GM20431 (cell line): ENCODE results near the gene CRYGS.
"Not testable (repeated sequence)": the region's sequence is repeated elsewhere in the genome, so short reads cannot be mapped to it uniquely, and the experiment has no call there.

Experiments used
- in situ Hi-C: fragments of 300-500 bp; cut with MseI, MboI; formaldehyde crosslinking; loops from one replicate; pipeline ENCODE4 v1.15.0; 2020; ENCODE audit warnings: low sequenced_read_pairs; ENCODE audit not compliant: unreplicated experiment

CRYGS gene

DNA sequence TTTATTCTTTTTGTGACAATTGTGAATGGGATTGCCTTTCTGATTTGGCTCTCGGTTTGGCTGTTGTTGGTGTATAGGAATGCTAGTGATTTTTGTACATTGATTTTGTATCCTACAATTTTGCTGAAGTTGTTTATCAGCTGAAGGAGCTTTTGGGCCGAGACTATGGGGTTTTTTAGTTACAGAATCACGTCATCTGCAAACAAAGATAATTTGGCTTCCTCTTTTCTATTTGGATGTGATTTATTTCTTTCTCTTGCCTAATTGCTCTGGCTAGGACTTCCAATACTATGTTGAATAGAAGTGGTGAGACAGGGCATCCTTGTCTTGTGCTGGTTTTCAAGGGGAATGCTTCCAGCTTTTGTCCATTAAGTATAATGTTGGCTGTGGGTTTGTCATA is 44.2 kb downstream of the CRYGS start:
- in situ Hi-C loops: not testable (repeated sequence)

DNA sequence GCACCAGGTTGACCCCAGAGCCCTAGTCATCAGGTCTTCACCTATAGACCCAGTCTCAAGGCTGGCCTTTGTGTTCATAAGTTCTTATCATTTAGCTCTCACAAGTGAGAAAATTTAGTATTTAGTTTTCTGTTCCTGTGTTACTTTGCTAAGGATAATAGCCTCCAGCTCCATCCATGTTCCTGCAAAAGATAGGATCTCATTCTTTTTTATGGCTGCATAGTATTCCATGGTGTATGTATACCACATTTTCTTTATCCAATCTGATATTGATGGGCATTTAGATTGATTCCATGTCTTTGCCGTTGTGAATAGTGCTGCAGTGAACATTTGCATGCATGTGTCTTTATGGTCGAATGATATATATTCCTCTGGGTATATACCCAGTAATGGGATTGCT is 46.2 kb downstream of the CRYGS start:
- in situ Hi-C loops: not testable (repeated sequence)

DNA sequence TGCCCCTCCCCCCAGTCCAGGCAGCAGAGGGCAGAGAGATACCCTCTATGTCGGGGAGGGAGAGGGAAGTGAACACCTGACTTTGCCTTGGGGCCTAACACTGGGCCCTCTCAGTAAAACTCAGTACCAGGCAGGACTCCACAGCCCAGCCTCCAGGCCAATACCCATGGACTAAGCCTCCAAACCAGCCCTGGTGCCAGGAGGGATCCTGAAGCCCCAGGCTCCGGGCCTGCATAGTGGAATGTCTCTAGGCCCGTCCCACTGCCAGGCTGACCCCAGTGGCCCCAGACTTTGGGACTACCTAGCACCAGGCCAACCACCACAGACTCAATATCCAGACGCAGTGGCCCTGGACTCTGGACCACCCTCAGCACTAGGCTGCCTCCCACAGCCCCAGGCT is 46.6 kb downstream of the CRYGS start:
- in situ Hi-C loops: no loop called here

DNA sequence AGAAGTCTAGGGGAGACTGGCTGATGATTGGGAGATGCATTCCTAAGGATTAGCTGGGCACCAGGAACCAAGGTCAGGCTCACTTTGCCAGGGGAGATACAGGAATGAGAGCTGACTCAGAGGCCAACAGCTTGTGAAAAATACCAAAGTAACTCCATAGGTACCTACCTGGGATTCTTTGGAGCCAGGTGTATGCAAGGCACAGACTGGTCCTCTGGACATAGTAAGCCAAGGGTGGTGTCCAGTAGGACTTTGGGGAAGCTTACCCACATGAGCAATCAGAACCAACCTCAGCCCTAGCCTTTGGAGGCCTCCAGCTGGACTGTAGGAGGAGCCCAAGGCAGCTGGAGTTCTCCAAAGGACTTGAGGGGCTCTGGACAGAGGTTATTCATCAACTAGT is 47.5 kb downstream of the CRYGS start:
- in situ Hi-C loops: no loop called here

DNA sequence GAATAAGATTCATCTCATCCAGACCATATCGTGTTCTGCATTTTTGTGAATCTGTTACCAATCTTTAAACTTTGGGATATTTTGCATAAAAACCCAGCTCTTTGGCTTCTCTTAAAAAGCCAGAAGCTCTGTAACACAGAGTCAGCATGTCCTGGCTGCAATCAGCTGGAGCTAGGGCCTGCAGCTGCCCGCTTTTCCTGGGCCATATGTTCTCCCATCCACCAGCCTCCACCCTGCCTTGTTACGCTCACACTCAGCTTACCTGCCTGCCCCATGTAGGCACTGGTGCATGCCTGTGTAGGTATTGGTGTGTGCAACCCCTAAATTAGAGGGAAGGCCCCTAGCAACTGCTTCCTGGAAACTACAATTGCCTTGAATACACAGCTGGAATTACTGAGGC is 48.2 kb downstream of the CRYGS start:
- in situ Hi-C loops: no loop called here

DNA sequence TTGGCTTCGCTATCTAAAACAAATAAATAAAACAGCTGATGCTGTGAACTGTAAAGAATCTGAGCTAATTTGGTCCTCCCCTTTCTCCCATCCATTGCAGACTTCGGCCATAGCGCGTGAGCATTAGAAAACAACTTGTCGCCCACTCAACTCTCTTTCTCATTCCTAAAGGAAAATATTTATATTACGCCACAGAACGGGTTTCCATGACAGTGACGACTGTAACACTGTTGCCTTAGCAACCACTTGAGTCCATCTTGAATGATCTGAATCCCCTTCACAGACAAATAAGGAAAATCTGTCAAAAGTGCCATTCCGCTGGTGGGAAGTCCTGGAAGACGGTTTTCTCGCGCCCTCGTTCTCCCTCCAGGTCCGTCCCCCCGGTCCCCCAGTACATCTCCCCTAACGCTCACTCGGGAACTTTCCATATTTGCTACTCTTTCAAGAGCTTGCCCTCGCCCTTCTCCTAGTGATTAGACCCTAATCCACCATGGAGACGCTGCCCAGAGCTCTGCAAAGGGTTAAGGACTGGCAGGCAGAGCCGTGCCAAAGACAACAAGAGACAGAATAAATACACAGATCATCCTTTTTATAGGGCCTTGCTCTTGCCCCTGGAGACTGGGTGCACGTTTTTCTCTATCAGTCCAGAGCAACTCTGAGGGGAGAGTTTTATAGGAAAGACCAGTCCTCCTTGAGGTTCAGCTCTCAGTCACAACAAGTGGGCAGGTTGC is 50.5 kb downstream of the CRYGS start:
- in situ Hi-C loops: no loop called here

DNA sequence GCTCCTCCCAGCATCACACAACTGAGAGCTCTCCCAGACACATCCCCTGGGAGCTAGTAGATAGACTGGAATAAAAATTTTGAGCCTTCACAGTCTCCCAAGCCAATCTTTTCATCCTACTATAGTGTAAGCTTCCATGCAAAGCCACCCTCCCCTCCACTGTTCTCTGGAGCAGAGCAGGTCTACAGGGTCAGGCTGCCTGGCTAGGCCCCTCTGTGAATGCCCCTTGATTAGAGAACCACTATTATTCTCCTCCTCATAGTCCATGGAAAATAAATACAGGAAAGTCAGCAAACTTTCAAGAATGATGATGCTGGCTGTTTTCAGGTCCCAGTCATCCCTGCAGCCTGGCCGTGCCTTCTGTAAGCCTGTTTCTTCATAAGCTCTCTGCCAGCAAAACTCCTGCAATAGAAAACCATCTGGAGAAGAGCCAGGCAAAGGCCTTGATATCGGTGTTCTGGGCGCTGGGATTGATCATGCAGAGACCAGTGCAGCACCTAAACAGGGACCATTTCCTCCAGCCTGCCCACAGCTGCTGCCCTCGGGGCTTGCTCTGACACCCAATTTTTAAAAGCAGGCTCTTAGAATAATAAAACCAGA is 51.7 kb downstream of the CRYGS start:
- in situ Hi-C loops: no loop called here

DNA sequence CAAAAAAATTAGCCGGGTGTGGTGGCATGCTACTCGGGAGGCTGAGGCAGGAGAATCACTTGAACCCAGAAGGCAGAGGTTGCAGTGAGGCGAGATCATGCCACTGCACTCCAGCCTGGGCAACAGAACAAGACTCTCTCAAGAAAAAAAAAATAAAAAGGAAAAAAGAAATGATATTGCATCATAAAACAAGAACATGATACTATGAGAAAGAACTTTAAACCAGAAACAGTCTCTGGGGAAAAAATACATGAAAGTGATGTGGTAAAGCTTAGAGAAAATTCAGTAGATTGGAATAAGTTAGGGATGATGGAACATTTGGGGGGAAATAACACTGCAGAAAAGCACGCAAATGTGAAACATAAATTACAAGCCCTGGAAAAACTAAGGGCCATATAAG is 54.7 kb downstream of the CRYGS start:
- in situ Hi-C loops: no loop called here
